Stomach (tissue), 4 donors: ENCODE measurements around the gene NFKBIZ.
A peak's percentile ranks its signal among the peaks of the same experiment; 100 is the strongest.

Experiments used
- CTCF ChIP-seq, 7 experiments: fragments of 450-650 bp in 4 of 7; fragments of 200-600 bp in 3 of 7; sonication (generic) in 3 of 7; IDR thresholded peaks; one replicate each; pipeline ENCODE4 v1.5.1; 2016 to 2019; ENCODE audit warnings: antibody characterized with exemption in 7 of 7, control low read depth in 2 of 7, mild to moderate bottlenecking in 1 of 7
- EP300 ChIP-seq: sonication (generic); formaldehyde crosslinking; IDR thresholded peaks from one replicate; pipeline ENCODE4 v1.6.1; 2017; ENCODE audit warnings: antibody characterized with exemption
- POLR2A ChIP-seq, 4 donors: fragments of 450-650 bp; IDR thresholded peaks; one replicate each; pipeline ENCODE4 v1.6.1; 2016; ENCODE audit warnings: antibody characterized with exemption in 4 of 4, control low read depth in 2 of 4, mild to moderate bottlenecking in 1 of 4, moderate library complexity in 1 of 4
- POLR2AphosphoS5 ChIP-seq, 3 donors: sonication (generic); formaldehyde crosslinking; IDR thresholded peaks; one replicate each; pipeline ENCODE4 v1.6.1; 2016; ENCODE audit warnings: antibody characterized with exemption in 3 of 3

- TF ChIP-seq CTCF (IDR thresholded peaks at IDR 0.05) (peak in 1 of 7 experiments; percentile 4), POLR2AphosphoS5 (IDR thresholded peaks at IDR 0.05) (peak; percentile 71 to 99 (median 99)), EP300 (peak; percentile 68), POLR2A (IDR thresholded peaks at IDR 0.05) (peak in 1 of 4 donors; percentile 60)
Observed at GRCh38 chr3:101848754-101849713, at the start of gene NFKBIZ.
